ENCODE results near the gene FYB2.

DNA sequence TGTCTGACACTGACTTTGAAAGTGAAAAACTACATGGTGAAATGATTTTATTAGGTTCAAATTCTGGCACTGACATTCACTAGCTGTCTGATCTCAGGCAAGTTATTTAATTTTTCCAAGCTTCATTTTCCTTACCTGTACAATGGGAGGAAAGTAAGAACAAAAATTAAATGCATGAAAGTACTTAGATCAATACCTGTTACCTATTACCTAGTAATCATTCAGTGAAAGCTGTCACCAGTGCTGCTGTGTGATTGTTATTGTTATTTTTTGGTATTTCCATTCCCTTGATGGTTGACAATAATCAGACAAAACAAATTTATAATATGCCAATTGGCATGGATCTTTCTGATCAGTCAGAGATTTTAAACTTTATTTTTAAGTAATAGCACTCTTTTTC lies 37.0 kb upstream of the FYB2 start:
- TF ChIP-seq, protein P1, sequence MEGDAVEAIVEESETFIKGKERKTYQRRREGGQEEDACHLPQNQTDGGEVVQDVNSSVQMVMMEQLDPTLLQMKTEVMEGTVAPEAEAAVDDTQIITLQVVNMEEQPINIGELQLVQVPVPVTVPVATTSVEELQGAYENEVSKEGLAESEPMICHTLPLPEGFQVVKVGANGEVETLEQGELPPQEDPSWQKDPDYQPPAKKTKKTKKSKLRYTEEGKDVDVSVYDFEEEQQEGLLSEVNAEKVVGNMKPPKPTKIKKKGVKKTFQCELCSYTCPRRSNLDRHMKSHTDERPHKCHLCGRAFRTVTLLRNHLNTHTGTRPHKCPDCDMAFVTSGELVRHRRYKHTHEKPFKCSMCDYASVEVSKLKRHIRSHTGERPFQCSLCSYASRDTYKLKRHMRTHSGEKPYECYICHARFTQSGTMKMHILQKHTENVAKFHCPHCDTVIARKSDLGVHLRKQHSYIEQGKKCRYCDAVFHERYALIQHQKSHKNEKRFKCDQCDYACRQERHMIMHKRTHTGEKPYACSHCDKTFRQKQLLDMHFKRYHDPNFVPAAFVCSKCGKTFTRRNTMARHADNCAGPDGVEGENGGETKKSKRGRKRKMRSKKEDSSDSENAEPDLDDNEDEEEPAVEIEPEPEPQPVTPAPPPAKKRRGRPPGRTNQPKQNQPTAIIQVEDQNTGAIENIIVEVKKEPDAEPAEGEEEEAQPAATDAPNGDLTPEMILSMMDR (IDR thresholded peaks at IDR 0.05), result no peak
- peak; percentile 42 for TF ChIP-seq POLR2A (IDR thresholded peaks at IDR 0.05)
